Hippocampal formation (tissue), 2 donors: ENCODE measurements around the gene SIT1.

Experiments
- DNase-seq, 2 donors: peaks; one replicate each; lab custom pipeline; 2025; lab: John Stamatoyannopoulos, UW

Gene SIT1

DNA sequence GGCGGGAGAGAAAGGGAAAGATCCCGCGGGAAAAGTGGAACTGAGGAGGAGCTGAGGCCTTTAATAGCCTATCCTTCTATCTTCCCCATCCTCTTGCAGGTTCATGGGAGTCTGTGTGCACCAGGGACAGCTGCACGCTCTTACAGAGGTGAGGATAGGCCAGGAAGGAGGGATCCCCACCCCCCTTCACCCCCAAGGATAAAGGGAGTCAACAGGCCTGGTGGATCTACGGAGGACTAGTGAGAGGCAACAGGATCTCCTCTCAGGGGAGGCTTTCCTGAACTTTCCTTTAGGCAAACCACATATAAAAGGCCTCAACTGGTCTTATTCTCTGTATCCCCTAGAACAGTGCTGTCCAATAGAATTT lies 44.6 kb downstream of the SIT1 start:
- DNase-seq: no peak

DNA sequence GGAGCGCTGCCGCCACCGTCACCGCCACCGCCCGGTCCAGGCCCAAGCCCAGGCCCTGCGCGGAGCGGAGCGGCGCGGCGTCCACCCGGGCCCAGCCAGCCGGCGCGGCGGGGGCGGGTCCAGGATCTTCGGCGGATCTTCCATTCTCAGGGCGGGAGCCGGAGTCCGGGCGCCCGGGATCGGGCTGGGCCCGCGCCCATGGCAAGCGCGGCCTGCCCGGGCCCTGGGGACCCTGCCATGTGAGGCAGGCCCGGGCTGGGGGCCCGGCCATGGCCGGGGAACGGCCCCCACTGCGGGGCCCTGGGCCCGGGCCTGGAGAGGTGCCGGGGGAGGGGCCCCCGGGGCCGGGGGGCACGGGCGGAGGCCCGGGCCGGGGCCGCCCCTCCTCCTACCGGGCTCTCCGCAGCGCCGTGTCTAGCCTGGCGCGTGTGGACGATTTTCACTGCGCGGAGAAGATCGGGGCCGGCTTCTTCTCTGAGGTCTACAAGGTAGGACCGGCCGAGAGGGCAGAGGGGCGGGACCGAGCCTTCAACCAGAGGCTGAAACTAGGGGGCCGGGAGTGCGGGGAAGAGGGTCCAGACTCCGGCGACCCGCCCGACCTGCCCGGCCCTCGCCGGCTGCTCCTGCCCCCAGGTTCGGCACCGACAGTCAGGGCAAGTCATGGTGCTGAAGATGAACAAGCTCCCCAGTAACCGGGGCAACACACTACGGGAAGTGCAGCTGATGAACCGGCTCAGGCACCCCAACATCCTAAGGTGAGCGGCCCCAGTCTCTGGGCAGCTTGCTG lies 45.2 kb downstream of the SIT1 start:
- no peak for DNase-seq

DNA sequence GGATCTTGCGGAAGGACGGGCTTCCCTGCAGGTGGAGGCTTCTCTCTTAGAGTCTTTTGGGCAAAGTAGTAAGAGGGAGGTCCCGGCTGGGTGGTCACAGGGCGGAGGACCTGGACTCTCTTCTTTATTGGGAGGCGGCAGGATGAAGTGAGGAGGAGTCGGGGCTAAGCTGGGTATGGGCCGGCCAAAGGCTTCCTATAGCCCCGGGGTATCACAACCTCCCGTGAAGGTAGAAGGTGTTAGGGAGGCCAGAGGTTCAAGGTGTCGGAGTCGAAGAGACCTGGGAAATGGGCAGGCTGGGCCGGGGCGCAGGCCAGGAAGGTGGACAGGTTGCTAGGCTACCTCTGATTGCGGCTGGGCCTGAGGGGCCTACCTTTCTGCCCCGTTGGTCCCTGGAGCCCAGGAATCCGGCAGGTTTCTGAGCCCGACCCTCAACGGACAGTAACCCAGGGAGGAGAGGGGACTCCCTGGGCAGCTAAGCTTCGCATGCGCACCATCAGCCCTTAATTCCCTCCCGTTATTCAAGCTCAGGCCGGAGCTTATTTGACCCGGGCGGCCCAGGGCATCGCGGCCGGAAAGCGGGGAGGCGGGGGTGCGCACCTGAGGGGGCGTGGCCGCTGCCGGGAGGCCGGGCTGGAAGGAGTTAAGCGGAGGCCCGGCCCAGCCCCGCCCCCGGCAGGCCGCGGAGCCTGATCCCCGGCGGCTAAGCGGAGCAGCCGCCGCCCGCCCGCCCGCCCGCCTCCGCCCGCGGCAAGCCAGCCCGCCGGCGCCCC lies 46.0 kb downstream of the SIT1 start, which contains the start of gene TESK1:
TSS of gene TESK1 (plus strand) at position 685 of the 773 bp plus-strand sequence. CDS start 358 bp downstream, outside the sequence.
- DNase-seq: peak; percentile 22 to 59

DNA sequence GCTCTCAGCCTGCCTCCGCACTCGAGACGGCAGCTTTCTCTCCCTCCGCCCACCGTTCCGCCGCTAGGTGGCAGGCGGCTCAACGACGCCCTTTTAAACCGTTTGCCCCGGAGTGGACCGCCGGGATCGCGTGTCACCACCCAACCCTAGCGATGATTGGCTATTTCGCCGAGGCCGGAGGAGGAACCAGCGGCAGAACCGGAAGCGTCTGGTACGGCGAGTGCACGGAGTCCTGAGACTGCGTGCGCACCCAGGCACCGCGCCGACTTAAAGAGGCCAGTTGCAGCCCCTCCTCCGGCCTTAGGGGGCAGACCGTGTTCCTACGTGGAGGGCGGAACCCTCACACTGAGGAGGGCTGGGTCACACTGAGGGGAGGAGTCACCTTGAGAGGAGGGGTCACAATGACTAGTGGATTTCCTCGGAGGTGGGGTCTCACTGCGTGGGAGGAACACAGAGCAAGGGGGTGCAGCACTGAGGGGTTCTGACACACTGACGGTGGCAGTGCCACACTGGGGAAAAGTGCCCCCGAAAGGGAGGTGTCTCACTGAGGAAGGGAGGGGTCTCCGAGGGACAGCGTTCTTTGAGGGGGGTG lies 46.6 kb downstream of the SIT1 start:
- peak; percentile 99 for DNase-seq

DNA sequence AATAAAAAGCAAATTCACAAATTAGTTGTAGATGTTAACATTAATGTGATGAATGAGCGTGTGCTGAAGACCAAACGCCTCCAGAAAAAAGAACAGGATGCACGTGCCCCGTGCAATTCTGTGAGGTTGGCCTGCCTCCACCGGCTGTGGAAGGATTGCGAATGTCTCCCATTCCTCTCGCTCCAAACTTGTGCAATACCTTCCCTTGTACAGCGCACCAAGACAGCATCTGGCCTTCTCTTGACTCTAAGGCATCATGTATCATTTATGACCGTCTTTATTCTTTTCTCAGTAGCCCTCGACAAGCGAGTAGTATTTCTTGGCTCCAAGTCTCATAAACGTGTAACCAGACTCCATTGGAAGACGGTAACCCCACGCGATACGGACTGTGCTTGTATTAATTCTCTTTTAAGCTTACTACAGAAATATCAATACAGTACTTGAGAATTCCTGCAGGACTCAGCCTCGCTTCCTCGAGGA lies 47.2 kb downstream of the SIT1 start:
- peak in 1 of 2 donors; percentile 34 for DNase-seq

DNA sequence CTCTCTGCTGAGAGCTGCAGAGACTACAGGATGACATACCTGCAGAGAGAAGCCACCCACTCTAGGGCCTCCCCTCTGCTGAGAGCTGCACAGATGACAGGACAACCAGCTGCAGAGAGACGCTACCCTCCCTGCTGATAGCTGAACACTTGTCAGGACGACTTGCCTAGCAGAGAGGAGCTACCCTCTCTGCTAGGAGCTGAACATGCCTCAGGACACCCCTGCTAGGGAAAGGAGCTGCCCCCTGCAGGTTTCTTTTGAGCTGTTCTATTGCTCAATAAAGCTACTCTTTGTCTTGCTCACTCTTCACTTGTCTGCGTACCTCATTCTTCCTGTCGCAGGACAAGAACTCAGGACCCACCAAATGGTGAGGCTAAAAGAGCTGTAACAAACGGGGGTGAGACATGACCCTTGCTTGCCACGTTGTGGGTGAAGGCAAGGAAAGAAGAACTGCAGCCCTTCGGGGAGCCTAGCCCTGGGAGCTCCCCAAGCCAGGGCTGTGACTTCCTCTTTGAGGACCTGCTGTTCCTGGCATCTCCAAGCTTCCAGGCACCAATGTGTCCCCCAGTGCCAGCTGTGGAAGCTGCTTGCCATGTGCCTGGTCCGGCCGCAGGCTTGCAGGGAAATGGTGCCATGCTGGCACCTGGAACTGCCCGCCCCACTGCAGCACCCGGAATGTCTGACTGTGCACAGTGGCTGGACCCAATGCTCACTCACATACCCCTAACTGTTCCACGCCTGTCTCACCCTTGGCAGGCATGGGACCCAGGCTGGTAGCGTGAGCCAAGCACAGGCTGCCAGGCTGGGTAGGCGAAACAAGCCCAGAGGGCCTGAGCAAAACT lies 50.7 kb downstream of the SIT1 start:
- no peak for DNase-seq
